Pons (tissue), 1 donor: ENCODE results near the gene HHAT.
"Not testable (repeated sequence)": the region's sequence is repeated elsewhere in the genome, so short reads cannot be mapped to it uniquely, and the experiment has no call there.

ENCODE experiments used
- DNase-seq: peaks from one replicate; pipeline ENCODE4 v3.0.0-alpha.2; 2016; ENCODE audit warnings: low spot score

Gene HHAT

GRCh38 chr1:210397252-210397651 lies 68.5 kb downstream of the HHAT start:
- DNase-seq, result no peak

GRCh38 chr1:210397681-210398080 lies 69.0 kb downstream of the HHAT start:
- DNase-seq, result no peak

GRCh38 chr1:210398466-210398865 lies 69.8 kb downstream of the HHAT start:
- no peak for DNase-seq

GRCh38 chr1:210400043-210400840 lies 71.5 kb downstream of the HHAT start:
- peak; percentile 70 for DNase-seq

GRCh38 chr1:210402560-210402959 lies 73.9 kb downstream of the HHAT start:
- DNase-seq, result no peak

GRCh38 chr1:210405316-210405715 lies 76.6 kb downstream of the HHAT start:
- DNase-seq, result no peak

GRCh38 chr1:210406341-210406740 lies 77.6 kb downstream of the HHAT start:
- not testable (repeated sequence) for DNase-seq

GRCh38 chr1:210407207-210407886 lies 78.6 kb downstream of the HHAT start:
- peak; percentile 62 for DNase-seq

GRCh38 chr1:210407887-210408252 lies 79.2 kb downstream of the HHAT start:
- no peak for DNase-seq

- no peak for DNase-seq
These were observed 83.5 kb downstream of the HHAT start for GRCh38 chr1:210412240-210412639.

GRCh38 chr1:210413951-210414350 lies 85.2 kb downstream of the HHAT start:
- DNase-seq, result no peak

- no peak for DNase-seq
These were observed 87.2 kb downstream of the HHAT start for GRCh38 chr1:210415846-210416448.

- no peak for DNase-seq
These were observed 88.0 kb downstream of the HHAT start for GRCh38 chr1:210416681-210417080.

GRCh38 chr1:210417881-210418280 lies 89.2 kb downstream of the HHAT start:
- no peak for DNase-seq

GRCh38 chr1:210418863-210419650 lies 90.4 kb downstream of the HHAT start:
- no peak for DNase-seq

- not testable (repeated sequence) for DNase-seq
These were observed 98.0 kb downstream of the HHAT start for GRCh38 chr1:210426696-210427095.

GRCh38 chr1:210428696-210429095 lies 100.0 kb downstream of the HHAT start:
- no peak for DNase-seq

GRCh38 chr1:210434223-210434622 lies 105.5 kb downstream of the HHAT start:
- DNase-seq, result no peak

GRCh38 chr1:210437111-210437510 lies 108.4 kb downstream of the HHAT start:
- no peak for DNase-seq

- DNase-seq, result no peak
These were observed 109.1 kb downstream of the HHAT start for GRCh38 chr1:210437781-210438180.

- DNase-seq, result no peak
These were observed 110.5 kb downstream of the HHAT start for GRCh38 chr1:210438928-210439841.
